HEK293 (cell line): ENCODE results near the gene ACADM.

Source experiments
- CTCF ChIA-PET: fragments of 350-600 bp; formaldehyde crosslinking; extraction: SDS; loops from one replicate; lab custom pipeline; 2021; ENCODE audit warnings: antibody characterized with exemption; lab: Yijun Ruan, JAX
- POLR2A ChIA-PET: fragments of 300-600 bp; formaldehyde crosslinking; extraction: SDS; loops from one replicate; lab custom pipeline; 2020; ENCODE audit warnings: antibody characterized with exemption, inconsistent platforms; lab: Yijun Ruan, JAX
- H3K27ac ChIP-seq: fragments of 200-500 bp; sonication (Bioruptor generic); 2 replicates; pipeline ENCODE4 v1.5.1; 2014; ENCODE audit warnings: low read depth, low read length, control low read depth, inconsistent platforms; ENCODE audit errors: extremely low read depth
- H3K36me3 ChIP-seq, 2 experiments: fragments of 200-500 bp in 1 of 2; sonication (Bioruptor generic) in 1 of 2; 1 replicate in 1 of 2; 2 replicates in 1 of 2; pipeline ENCODE4 v1.5.1; 2014 to 2017; ENCODE audit warnings: inconsistent platforms in 2 of 2, low read length in 2 of 2; ENCODE audit not compliant: control insufficient read depth in 2 of 2, insufficient read depth in 1 of 2
- H3K4me1 ChIP-seq: fragments of 200-500 bp; sonication (Bioruptor generic); 2 replicates; pipeline ENCODE4 v1.5.1; 2014; ENCODE audit warnings: mild to moderate bottlenecking, low read length, inconsistent platforms; ENCODE audit not compliant: control insufficient read depth, insufficient read depth
- H3K4me3 ChIP-seq: 2 replicates; pipeline ENCODE4 v1.5.1; 2011; ENCODE audit warnings: low read depth, mild to moderate bottlenecking, control low read depth, low read length, moderate library complexity
- H3K9me3 ChIP-seq: fragments of 200-500 bp; sonication (Bioruptor generic); 2 replicates; pipeline ENCODE4 v1.5.1; 2014; ENCODE audit warnings: low read depth, low read length, inconsistent platforms; ENCODE audit not compliant: control insufficient read depth, insufficient read depth
- BCL11B ChIP-seq: fragments of 450-650 bp; formaldehyde crosslinking; IDR thresholded peaks from 2 replicates; pipeline ENCODE4 v1.5.1; 2016; ENCODE audit warnings: low read depth, missing biosample characterization, missing genetic modification characterization
- FEZF1 ChIP-seq: fragments of 450-650 bp; formaldehyde crosslinking; IDR thresholded peaks from 2 replicates; pipeline ENCODE4 v1.5.1; 2016; ENCODE audit warnings: missing biosample characterization, missing genetic modification characterization
- GFI1B ChIP-seq: fragments of 450-650 bp; formaldehyde crosslinking; IDR thresholded peaks from 2 replicates; pipeline ENCODE4 v1.5.1; 2016; ENCODE audit warnings: missing biosample characterization, missing genetic modification characterization
- HOXD13 ChIP-seq: sonication (generic); formaldehyde crosslinking; IDR thresholded peaks from 2 replicates; pipeline ENCODE4 v1.8.0; 2022; ENCODE audit warnings: missing genetic modification reagents, borderline replicate concordance
- IKZF3 ChIP-seq: fragments of 450-650 bp; IDR thresholded peaks from 2 replicates; pipeline ENCODE4 v1.5.0; 2018; ENCODE audit warnings: missing biosample characterization, mild to moderate bottlenecking, missing genetic modification characterization, moderate library complexity
- OSR2 ChIP-seq: fragments of 450-650 bp; formaldehyde crosslinking; IDR thresholded peaks from 2 replicates; pipeline ENCODE4 v1.5.1; 2016; ENCODE audit warnings: missing biosample characterization, missing genetic modification characterization
- REPIN1 ChIP-seq: fragments of 450-650 bp; formaldehyde crosslinking; IDR thresholded peaks from 2 replicates; pipeline ENCODE4 v1.5.1; 2017; ENCODE audit warnings: missing biosample characterization, missing genetic modification characterization, low read depth
- SALL2 ChIP-seq: fragments of 450-650 bp; formaldehyde crosslinking; IDR thresholded peaks from 2 replicates; pipeline ENCODE4 v1.5.0; 2017; ENCODE audit warnings: missing biosample characterization, mild to moderate bottlenecking, missing genetic modification characterization, borderline replicate concordance
- SP7 ChIP-seq: fragments of 450-650 bp; formaldehyde crosslinking; IDR thresholded peaks from 2 replicates; pipeline ENCODE4 v1.5.1; 2016; ENCODE audit warnings: missing biosample characterization, missing genetic modification characterization
- ZNF140 ChIP-seq: fragments of 450-650 bp; formaldehyde crosslinking; IDR thresholded peaks from 2 replicates; pipeline ENCODE4 v1.5.1; 2016; ENCODE audit warnings: missing biosample characterization, missing genetic modification characterization
- ZNF169 ChIP-seq: fragments of 450-650 bp; formaldehyde crosslinking; IDR thresholded peaks from 2 replicates; pipeline ENCODE4 v1.5.1; 2016; ENCODE audit warnings: missing biosample characterization, missing genetic modification characterization
- ZNF274 ChIP-seq, 2 experiments: fragments of 200-500 bp in 1 of 2; fragments of 450-650 bp in 1 of 2; sonication (Bioruptor generic) in 1 of 2; formaldehyde crosslinking in 1 of 2; IDR thresholded peaks; 2 replicates each; pipeline versions ENCODE4 v1.5.1 to v1.6.1; 2014 to 2016; ENCODE audit warnings: borderline replicate concordance in 1 of 2, inconsistent platforms in 1 of 2, low read length in 1 of 2, missing biosample characterization in 1 of 2, missing genetic modification characterization in 1 of 2
- ZNF292 ChIP-seq: fragments of 450-650 bp; formaldehyde crosslinking; IDR thresholded peaks from 2 replicates; pipeline ENCODE4 v1.5.1; 2016; ENCODE audit warnings: low read depth, missing biosample characterization, missing genetic modification characterization, borderline replicate concordance
- ZNF366 ChIP-seq: fragments of 450-650 bp; formaldehyde crosslinking; conservative IDR thresholded peaks from 2 replicates; pipeline ENCODE4 v1.5.1; 2016; ENCODE audit warnings: missing biosample characterization, missing genetic modification characterization
- ZNF501 ChIP-seq: fragments of 450-650 bp; formaldehyde crosslinking; IDR thresholded peaks from 2 replicates; pipeline ENCODE4 v1.5.1; 2016; ENCODE audit warnings: missing biosample characterization, missing genetic modification characterization
- ZNF610 ChIP-seq: fragments of 450-650 bp; formaldehyde crosslinking; IDR thresholded peaks from 2 replicates; pipeline ENCODE4 v1.5.1; 2016; ENCODE audit warnings: missing biosample characterization, missing genetic modification characterization, borderline replicate concordance
- ZNF664 ChIP-seq: fragments of 450-650 bp; formaldehyde crosslinking; IDR thresholded peaks from 2 replicates; pipeline ENCODE4 v1.5.1; 2016; ENCODE audit warnings: missing biosample characterization, missing genetic modification characterization
- ZNF837 ChIP-seq: fragments of 450-650 bp; formaldehyde crosslinking; IDR thresholded peaks from 2 replicates; pipeline ENCODE4 v1.5.1; 2016; ENCODE audit warnings: missing biosample characterization, missing genetic modification characterization
- TF ChIP-seq, protein P1 (sequence below): fragments of 450-650 bp; formaldehyde crosslinking; IDR thresholded peaks from 2 replicates; pipeline ENCODE4 v1.5.1; 2017; ENCODE audit warnings: missing biosample characterization, missing genetic modification characterization
- TF ChIP-seq, protein P2 (sequence below): fragments of 450-650 bp; formaldehyde crosslinking; IDR thresholded peaks from 2 replicates; pipeline ENCODE4 v1.5.1; 2016; ENCODE audit warnings: missing biosample characterization, missing genetic modification characterization
- TF ChIP-seq, protein P3 (sequence below): fragments of 450-650 bp; formaldehyde crosslinking; IDR thresholded peaks from 2 replicates; pipeline ENCODE4 v1.5.1; 2017; ENCODE audit warnings: missing biosample characterization, mild to moderate bottlenecking, missing genetic modification characterization, moderate library complexity
- TF ChIP-seq, protein P4 (sequence below): IDR thresholded peaks from 2 replicates; pipeline ENCODE4 v1.6.1; 2011; ENCODE audit warnings: mild to moderate bottlenecking, low read depth, low read length, borderline replicate concordance

Gene ACADM

DNA sequence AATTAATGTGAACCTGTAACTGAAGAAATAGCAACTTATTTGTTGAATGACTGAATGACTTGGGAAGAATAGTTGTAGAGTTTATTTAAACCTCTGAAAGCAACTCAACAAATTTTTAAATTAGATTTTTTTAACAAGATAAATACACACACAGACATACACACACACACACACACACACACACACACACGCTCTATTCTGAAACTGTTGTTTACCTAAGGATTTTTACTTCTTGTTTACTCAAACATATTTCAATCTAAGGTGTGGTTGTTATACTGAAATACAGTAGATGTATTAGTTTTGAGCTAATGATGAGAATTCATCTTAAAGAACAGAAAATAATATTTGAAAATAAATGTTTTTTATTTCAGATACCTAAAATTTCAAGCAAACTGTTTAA, 11.5 kb downstream of the ACADM start:
- POLR2A ChIA-PET, result no interaction called here
- CTCF ChIA-PET, result no interaction called here
- no peaks in the 10 kb centered on the region for H3K9me3 ChIP-seq
- no peak overlapping the region for H3K4me3 ChIP-seq
- no peak overlapping the region for H3K27ac ChIP-seq
- H3K4me1 ChIP-seq, result no peaks in the 10 kb centered on the region
- H3K36me3 ChIP-seq, result peaks cover 22 to 52% of the 10 kb centered on the region in 2 experiments
- TF ChIP-seq REPIN1, result no peak
- TF ChIP-seq, protein P1, sequence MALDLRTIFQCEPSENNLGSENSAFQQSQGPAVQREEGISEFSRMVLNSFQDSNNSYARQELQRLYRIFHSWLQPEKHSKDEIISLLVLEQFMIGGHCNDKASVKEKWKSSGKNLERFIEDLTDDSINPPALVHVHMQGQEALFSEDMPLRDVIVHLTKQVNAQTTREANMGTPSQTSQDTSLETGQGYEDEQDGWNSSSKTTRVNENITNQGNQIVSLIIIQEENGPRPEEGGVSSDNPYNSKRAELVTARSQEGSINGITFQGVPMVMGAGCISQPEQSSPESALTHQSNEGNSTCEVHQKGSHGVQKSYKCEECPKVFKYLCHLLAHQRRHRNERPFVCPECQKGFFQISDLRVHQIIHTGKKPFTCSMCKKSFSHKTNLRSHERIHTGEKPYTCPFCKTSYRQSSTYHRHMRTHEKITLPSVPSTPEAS (tag by site-specific recombination), result peak; percentile 62
- TF ChIP-seq, all 188 proteins: peak for 1

DNA sequence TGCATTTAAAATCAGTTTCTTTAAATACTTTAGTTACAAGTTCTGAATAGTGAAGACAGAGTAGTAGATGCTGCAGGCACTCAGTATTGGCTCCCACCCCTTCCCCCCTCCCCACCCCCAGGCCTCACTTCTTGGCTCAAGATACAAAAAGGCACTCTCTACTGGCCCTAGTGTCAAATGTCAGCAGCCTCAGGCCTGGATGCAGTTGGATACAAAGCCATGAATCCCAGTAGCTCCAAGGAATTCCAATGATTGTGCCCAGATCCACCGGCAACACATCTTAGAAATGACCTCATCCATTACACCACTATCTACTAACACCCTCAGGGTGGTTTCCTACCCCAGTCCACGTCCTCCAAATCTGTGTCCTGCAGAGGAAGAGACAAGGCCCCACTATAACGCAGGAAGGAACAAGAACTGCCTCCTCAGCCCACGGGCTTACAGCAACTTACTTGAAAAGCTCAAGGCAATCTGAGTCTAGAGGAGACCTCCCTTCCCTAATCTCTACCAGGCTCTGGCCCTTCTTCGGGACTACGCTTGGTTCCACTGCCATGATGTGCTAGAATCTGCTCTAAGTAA, 17.6 kb downstream of the ACADM start:
- Histone ChIP-seq H3K36me3 (peaks cover 9 to 62% of the 10 kb centered on the region in 2 experiments), H3K4me3 (no peak overlapping the region), H3K9me3 (no peaks in the 10 kb centered on the region), H3K27ac (no peak overlapping the region), H3K4me1 (no peaks in the 10 kb centered on the region)
- TF ChIP-seq ZNF837 (no peak), IKZF3 (no peak), ZNF366 (tag by site-specific recombination) (no peak), ZNF169 (tag by site-specific recombination) (no peak), ZNF274 (IDR thresholded peaks at IDR 0.05; ENCODE audit: low read length) (no peak), ZNF274 (tag by site-specific recombination; IDR thresholded peaks at IDR 0.05; ENCODE audit: borderline replicate concordance) (no peak), ZNF664 (no peak), ZNF501 (no peak), ZNF140 (no peak)
- TF ChIP-seq, protein P2, sequence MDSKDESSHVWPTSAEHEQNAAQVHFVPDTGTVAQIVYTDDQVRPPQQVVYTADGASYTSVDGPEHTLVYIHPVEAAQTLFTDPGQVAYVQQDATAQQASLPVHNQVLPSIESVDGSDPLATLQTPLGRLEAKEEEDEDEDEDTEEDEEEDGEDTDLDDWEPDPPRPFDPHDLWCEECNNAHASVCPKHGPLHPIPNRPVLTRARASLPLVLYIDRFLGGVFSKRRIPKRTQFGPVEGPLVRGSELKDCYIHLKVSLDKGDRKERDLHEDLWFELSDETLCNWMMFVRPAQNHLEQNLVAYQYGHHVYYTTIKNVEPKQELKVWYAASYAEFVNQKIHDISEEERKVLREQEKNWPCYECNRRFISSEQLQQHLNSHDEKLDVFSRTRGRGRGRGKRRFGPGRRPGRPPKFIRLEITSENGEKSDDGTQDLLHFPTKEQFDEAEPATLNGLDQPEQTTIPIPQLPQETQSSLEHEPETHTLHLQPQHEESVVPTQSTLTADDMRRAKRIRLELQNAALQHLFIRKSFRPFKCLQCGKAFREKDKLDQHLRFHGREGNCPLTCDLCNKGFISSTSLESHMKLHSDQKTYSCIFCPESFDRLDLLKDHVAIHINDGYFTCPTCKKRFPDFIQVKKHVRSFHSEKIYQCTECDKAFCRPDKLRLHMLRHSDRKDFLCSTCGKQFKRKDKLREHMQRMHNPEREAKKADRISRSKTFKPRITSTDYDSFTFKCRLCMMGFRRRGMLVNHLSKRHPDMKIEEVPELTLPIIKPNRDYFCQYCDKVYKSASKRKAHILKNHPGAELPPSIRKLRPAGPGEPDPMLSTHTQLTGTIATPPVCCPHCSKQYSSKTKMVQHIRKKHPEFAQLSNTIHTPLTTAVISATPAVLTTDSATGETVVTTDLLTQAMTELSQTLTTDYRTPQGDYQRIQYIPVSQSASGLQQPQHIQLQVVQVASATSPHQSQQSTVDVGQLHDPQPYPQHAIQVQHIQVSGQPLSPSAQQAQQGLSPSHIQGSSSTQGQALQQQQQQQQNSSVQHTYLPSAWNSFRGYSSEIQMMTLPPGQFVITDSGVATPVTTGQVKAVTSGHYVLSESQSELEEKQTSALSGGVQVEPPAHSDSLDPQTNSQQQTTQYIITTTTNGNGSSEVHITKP (tag by site-specific recombination), result no peak
- ChIA-PET CTCF (no interaction called here), POLR2A (no interaction called here)

DNA sequence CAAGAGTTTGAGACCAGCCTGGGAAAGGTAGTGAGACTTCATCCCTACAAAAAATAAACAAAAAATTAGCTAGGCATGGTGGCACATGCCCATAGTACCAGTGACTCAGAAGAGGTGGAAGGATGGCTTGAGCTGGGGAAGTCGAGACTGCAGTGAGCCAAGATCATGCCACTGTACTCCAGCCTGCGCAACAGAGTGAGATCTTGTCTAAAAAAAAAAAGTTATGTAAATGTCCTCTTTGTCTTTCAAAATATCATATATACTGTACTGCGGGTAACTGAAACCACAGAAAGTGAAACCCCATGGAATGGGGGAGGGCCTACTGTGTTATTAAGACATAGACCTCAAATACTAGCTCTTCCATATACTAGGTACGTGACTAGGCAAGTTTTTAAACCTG, 20.8 kb downstream of the ACADM start:
- CTCF ChIA-PET, result no interaction called here
- no peaks in the 10 kb centered on the region for H3K9me3 ChIP-seq
- H3K27ac ChIP-seq, result no peak overlapping the region
- no peaks in the 10 kb centered on the region for H3K4me1 ChIP-seq
- POLR2A ChIA-PET, result no interaction called here
- H3K36me3 ChIP-seq, result peaks cover 9 to 46% of the 10 kb centered on the region in 2 experiments
- H3K4me3 ChIP-seq, result no peak overlapping the region
- TF ChIP-seq HOXD13 (CRISPR knock-in tag) (no peak), GFI1B (tag by site-specific recombination) (no peak), IKZF3 (no peak), ZNF610 (tag by site-specific recombination) (no peak), SP7 (tag by site-specific recombination) (no peak), OSR2 (no peak), SALL2 (no peak), ZNF292 (tag by site-specific recombination) (no peak), BCL11B (tag by site-specific recombination) (no peak), FEZF1 (tag by site-specific recombination) (no peak)
- TF ChIP-seq, protein P3, sequence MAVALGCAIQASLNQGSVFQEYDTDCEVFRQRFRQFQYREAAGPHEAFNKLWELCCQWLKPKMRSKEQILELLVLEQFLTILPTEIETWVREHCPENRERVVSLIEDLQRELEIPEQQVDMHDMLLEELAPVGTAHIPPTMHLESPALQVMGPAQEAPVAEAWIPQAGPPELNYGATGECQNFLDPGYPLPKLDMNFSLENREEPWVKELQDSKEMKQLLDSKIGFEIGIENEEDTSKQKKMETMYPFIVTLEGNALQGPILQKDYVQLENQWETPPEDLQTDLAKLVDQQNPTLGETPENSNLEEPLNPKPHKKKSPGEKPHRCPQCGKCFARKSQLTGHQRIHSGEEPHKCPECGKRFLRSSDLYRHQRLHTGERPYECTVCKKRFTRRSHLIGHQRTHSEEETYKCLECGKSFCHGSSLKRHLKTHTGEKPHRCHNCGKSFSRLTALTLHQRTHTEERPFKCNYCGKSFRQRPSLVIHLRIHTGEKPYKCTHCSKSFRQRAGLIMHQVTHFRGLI (tag by site-specific recombination), result no peak
- TF ChIP-seq, protein P4, sequence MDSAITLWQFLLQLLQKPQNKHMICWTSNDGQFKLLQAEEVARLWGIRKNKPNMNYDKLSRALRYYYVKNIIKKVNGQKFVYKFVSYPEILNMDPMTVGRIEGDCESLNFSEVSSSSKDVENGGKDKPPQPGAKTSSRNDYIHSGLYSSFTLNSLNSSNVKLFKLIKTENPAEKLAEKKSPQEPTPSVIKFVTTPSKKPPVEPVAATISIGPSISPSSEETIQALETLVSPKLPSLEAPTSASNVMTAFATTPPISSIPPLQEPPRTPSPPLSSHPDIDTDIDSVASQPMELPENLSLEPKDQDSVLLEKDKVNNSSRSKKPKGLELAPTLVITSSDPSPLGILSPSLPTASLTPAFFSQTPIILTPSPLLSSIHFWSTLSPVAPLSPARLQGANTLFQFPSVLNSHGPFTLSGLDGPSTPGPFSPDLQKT, result no peak
